K562 (cell line): ENCODE data around the gene DCAF5.

ENCODE experiments used
- DNMT1 ChIP-seq: fragments of 450-650 bp; IDR thresholded peaks from 2 replicates; pipeline ENCODE4 v1.6.1; 2016; ENCODE audit warnings: antibody characterized with exemption, mild to moderate bottlenecking
- GABPA ChIP-seq: fragments of 200-800 bp; sonication (Bioruptor generic); conservative IDR thresholded peaks from 2 replicates; pipeline ENCODE4 v1.6.1; 2016; ENCODE audit warnings: low read depth, missing genetic modification characterization, missing compliant biosample characterization
- KLF1 ChIP-seq: fragments of 450-650 bp; IDR thresholded peaks from 2 replicates; pipeline ENCODE4 v1.6.1; 2016; ENCODE audit warnings: missing genetic modification characterization, missing compliant biosample characterization
- KLF6 ChIP-seq: fragments of 250-450 bp; sonication (Bioruptor Pico); IDR thresholded peaks from 2 replicates; pipeline ENCODE4 v1.4.0; 2020; ENCODE audit warnings: mild to moderate bottlenecking, moderate library complexity, borderline replicate concordance
- MTA1 ChIP-seq: fragments of 450-650 bp; IDR thresholded peaks from 2 replicates; pipeline ENCODE4 v1.6.1; 2017; ENCODE audit warnings: borderline replicate concordance
- RAD21 ChIP-seq, 2 experiments: fragments of 250-450 bp in 1 of 2; fragments of 450-650 bp in 1 of 2; sonication (Bioruptor Pico) in 1 of 2; formaldehyde crosslinking in 1 of 2; IDR thresholded peaks in 1 of 2; conservative IDR thresholded peaks in 1 of 2; 2 replicates each; pipeline versions ENCODE4 v1.4.0 to v1.8.0; 2020 to 2022; ENCODE audit warnings: mild to moderate bottlenecking in 2 of 2, moderate library complexity in 1 of 2
- TEAD1 ChIP-seq, 2 experiments: fragments of 450-650 bp in 1 of 2; sonication (generic) in 1 of 2; formaldehyde crosslinking; IDR thresholded peaks; 2 replicates each; pipeline versions ENCODE4 v1.4.0 to v1.8.0; 2020 to 2022; ENCODE audit warnings: mild to moderate bottlenecking in 2 of 2, missing genetic modification reagents in 1 of 2
- TEAD2 ChIP-seq: fragments of 450-650 bp; IDR thresholded peaks from 2 replicates; pipeline ENCODE4 v1.6.1; 2016; ENCODE audit warnings: missing genetic modification characterization, control low read depth, missing compliant biosample characterization
- XRCC3 ChIP-seq: fragments of 450-650 bp; IDR thresholded peaks from 2 replicates; pipeline ENCODE4 v1.6.1; 2017; ENCODE audit warnings: mild to moderate bottlenecking, moderate library complexity
- TF ChIP-seq, protein P1 (sequence below): sonication (generic); formaldehyde crosslinking; IDR thresholded peaks from 2 replicates; pipeline ENCODE4 v1.8.0; 2022; ENCODE audit warnings: mild to moderate bottlenecking, missing genetic modification reagents
- TF ChIP-seq, protein P2 (sequence below): fragments of 450-650 bp; formaldehyde crosslinking; IDR thresholded peaks from 2 replicates; pipeline ENCODE4 v1.4.0; 2020; ENCODE audit warnings: mild to moderate bottlenecking, mixed read lengths
- TF ChIP-seq, protein P3 (sequence below), 3 experiments: IDR thresholded peaks in 2 of 3; conservative IDR thresholded peaks in 1 of 3; 2 replicates each; pipeline ENCODE4 v1.5.1; 2011 to 2012; ENCODE audit warnings: low read length in 3 of 3, mild to moderate bottlenecking in 3 of 3, control low read depth in 2 of 3, improper control_type of control experiment in 1 of 3, inconsistent platforms in 1 of 3, low read depth in 1 of 3, mixed read lengths in 1 of 3, moderate library complexity in 1 of 3; ENCODE audit not compliant: insufficient read depth in 2 of 3
- TF ChIP-seq, protein P4 (sequence below), 2 experiments: fragments of 450-650 bp in 1 of 2; sonication (generic) in 1 of 2; formaldehyde crosslinking in 1 of 2; IDR thresholded peaks in 1 of 2; conservative IDR thresholded peaks in 1 of 2; 2 replicates each; pipeline versions ENCODE4 v1.6.1 to v1.8.1; 2016 to 2023; ENCODE audit warnings: mild to moderate bottlenecking in 2 of 2, moderate library complexity in 2 of 2, inconsistent platforms in 1 of 2, missing genetic modification reagents in 1 of 2

DNA sequence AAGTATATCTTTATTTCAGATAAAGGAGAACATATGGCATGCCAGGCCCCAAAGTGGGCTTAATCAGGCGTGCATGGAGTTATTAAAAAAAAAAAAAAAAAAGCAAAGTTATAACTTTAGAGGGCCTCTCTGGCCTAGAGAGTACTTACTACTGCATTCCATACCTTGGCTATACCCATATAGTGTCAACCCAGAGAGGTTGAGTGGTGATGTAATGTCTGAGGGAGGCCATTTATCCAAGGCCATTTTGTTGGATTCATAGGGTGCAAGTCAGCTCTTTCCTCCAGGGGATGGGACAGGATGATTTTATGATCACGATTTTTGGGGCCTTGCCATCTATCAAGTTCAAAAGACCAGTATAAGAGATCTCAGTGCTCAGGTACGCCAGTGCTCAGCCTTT is 66.4 kb downstream of the DCAF5 start:
- TF ChIP-seq, protein P1, sequence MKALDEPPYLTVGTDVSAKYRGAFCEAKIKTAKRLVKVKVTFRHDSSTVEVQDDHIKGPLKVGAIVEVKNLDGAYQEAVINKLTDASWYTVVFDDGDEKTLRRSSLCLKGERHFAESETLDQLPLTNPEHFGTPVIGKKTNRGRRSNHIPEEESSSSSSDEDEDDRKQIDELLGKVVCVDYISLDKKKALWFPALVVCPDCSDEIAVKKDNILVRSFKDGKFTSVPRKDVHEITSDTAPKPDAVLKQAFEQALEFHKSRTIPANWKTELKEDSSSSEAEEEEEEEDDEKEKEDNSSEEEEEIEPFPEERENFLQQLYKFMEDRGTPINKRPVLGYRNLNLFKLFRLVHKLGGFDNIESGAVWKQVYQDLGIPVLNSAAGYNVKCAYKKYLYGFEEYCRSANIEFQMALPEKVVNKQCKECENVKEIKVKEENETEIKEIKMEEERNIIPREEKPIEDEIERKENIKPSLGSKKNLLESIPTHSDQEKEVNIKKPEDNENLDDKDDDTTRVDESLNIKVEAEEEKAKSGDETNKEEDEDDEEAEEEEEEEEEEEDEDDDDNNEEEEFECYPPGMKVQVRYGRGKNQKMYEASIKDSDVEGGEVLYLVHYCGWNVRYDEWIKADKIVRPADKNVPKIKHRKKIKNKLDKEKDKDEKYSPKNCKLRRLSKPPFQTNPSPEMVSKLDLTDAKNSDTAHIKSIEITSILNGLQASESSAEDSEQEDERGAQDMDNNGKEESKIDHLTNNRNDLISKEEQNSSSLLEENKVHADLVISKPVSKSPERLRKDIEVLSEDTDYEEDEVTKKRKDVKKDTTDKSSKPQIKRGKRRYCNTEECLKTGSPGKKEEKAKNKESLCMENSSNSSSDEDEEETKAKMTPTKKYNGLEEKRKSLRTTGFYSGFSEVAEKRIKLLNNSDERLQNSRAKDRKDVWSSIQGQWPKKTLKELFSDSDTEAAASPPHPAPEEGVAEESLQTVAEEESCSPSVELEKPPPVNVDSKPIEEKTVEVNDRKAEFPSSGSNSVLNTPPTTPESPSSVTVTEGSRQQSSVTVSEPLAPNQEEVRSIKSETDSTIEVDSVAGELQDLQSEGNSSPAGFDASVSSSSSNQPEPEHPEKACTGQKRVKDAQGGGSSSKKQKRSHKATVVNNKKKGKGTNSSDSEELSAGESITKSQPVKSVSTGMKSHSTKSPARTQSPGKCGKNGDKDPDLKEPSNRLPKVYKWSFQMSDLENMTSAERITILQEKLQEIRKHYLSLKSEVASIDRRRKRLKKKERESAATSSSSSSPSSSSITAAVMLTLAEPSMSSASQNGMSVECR, result no peak
- no peak for TF ChIP-seq DNMT1
- TF ChIP-seq TEAD2, result no peak
- TF ChIP-seq, protein P2, sequence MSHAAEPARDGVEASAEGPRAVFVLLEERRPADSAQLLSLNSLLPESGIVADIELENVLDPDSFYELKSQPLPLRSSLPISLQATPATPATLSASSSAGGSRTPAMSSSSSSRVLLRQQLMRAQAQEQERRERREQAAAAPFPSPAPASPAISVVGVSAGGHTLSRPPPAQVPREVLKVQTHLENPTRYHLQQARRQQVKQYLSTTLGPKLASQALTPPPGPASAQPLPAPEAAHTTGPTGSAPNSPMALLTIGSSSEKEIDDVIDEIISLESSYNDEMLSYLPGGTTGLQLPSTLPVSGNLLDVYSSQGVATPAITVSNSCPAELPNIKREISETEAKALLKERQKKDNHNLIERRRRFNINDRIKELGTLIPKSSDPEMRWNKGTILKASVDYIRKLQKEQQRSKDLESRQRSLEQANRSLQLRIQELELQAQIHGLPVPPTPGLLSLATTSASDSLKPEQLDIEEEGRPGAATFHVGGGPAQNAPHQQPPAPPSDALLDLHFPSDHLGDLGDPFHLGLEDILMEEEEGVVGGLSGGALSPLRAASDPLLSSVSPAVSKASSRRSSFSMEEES, result no peak
- no peak for TF ChIP-seq GABPA
- TF ChIP-seq, protein P3, sequence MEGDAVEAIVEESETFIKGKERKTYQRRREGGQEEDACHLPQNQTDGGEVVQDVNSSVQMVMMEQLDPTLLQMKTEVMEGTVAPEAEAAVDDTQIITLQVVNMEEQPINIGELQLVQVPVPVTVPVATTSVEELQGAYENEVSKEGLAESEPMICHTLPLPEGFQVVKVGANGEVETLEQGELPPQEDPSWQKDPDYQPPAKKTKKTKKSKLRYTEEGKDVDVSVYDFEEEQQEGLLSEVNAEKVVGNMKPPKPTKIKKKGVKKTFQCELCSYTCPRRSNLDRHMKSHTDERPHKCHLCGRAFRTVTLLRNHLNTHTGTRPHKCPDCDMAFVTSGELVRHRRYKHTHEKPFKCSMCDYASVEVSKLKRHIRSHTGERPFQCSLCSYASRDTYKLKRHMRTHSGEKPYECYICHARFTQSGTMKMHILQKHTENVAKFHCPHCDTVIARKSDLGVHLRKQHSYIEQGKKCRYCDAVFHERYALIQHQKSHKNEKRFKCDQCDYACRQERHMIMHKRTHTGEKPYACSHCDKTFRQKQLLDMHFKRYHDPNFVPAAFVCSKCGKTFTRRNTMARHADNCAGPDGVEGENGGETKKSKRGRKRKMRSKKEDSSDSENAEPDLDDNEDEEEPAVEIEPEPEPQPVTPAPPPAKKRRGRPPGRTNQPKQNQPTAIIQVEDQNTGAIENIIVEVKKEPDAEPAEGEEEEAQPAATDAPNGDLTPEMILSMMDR (IDR thresholded peaks at IDR 0.05 in 2 of 3, conservative IDR thresholded peaks at IDR 0.05 in 1 of 3; ENCODE audit: insufficient read depth in 2 of 3, low read depth in 1 of 3, low read length in 3 of 3), result no peak
- no peak for TF ChIP-seq KLF6 (CRISPR knock-in tag)
- no peak for TF ChIP-seq XRCC3
- no peak for TF ChIP-seq MTA1
- TF ChIP-seq KLF1 (tag), result no peak
- no peak for TF ChIP-seq TEAD1 (CRISPR knock-in tag; IDR thresholded peaks at IDR 0.05)
- no peak for TF ChIP-seq RAD21 (CRISPR knock-in tag; conservative IDR thresholded peaks at IDR 0.05 in 1 of 2, IDR thresholded peaks at IDR 0.05 in 1 of 2)
- TF ChIP-seq, protein P4, sequence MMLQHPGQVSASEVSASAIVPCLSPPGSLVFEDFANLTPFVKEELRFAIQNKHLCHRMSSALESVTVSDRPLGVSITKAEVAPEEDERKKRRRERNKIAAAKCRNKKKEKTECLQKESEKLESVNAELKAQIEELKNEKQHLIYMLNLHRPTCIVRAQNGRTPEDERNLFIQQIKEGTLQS (IDR thresholded peaks at IDR 0.05), result no peak
- TF ChIP-seq, protein P4 (CRISPR knock-in tag; conservative IDR thresholded peaks at IDR 0.05), result no peak
